Kidney (tissue), 14 donors: ENCODE data around the gene NEO1. TPM values are rescaled to one million over a fixed set of nuclear protein-coding genes. Genes with fewer than 3 reads are reported as not detected.

ENCODE experiments used
- DNase-seq, 5 donors: peaks; one replicate each; pipeline ENCODE4 v3.0.0-alpha.2; 2013 to 2020
- FAIRE-seq: peaks from 2 replicates; lab custom pipeline; 2012; peaks lifted over from hg19 to GRCh38; lab: Jason Lieb, UNC
- H3K27ac ChIP-seq, 2 donors: one replicate each; pipeline ENCODE4 v1.7.0; 2013; ENCODE audit warnings: low read depth in 2 of 2, low read length in 2 of 2, inconsistent platforms in 1 of 2
- H3K27me3 ChIP-seq: one replicate; pipeline ENCODE4 v1.7.1; 2013; ENCODE audit warnings: low read length, inconsistent platforms; ENCODE audit not compliant: control insufficient read depth, insufficient read depth
- H3K36me3 ChIP-seq, 3 donors: one replicate each; pipeline versions ENCODE4 v1.7.0 to v1.7.1; 2013; ENCODE audit warnings: low read length in 3 of 3, control low read depth in 1 of 3, inconsistent platforms in 1 of 3; ENCODE audit not compliant: insufficient read depth in 3 of 3, control insufficient read depth in 2 of 3
- H3K4me1 ChIP-seq, 3 donors: one replicate each; pipeline versions ENCODE4 v1.7.0 to v1.7.1; 2013; ENCODE audit warnings: low read length in 3 of 3, inconsistent platforms in 1 of 3, low read depth in 1 of 3; ENCODE audit not compliant: control insufficient read depth in 2 of 3, insufficient read depth in 2 of 3
- H3K4me3 ChIP-seq, 3 donors: one replicate each; pipeline versions ENCODE4 v1.7.0 to v1.8.1; 2013; ENCODE audit warnings: low read length in 3 of 3, control low read depth in 1 of 3, inconsistent platforms in 1 of 3
- H3K9ac ChIP-seq, 3 donors: one replicate each; pipeline versions ENCODE4 v1.7.0 to v1.7.1; 2013; ENCODE audit warnings: low read length in 3 of 3, control low read depth in 1 of 3, inconsistent platforms in 1 of 3
- H3K9me3 ChIP-seq, 3 donors: one replicate each; pipeline versions ENCODE4 v1.7.0 to v1.7.1; 2013; ENCODE audit warnings: low read length in 3 of 3, control low read depth in 1 of 3, inconsistent platforms in 1 of 3; ENCODE audit not compliant: control insufficient read depth in 2 of 3, insufficient read depth in 1 of 3
- intact Hi-C: fragments of 100-400 bp; cut with DNase I; formaldehyde crosslinking; loops from one replicate; pipeline ENCODE4 v1.11.1; 2022
- polyA plus RNA-seq: library from polyadenylated mRNA; stranded (reverse); fragments of 350-450 nt; fragmentation: Illumina TruSeq; extraction: RNeasy Lipid Tissue Mini Kit (QIAGEN cat#74804); gene quantifications from one replicate; pipeline ENCODE4 v1.2.3, GENCODE V29; 2014; ENCODE audit warnings: low read depth, low replicate concordance; ENCODE audit not compliant: insufficient read depth
- total RNA-seq: library from RNA; stranded (reverse); fragmentation: NEBNext Ultra II Directional; extraction: Animal tissue kit (Norgen Biotek cat#: 25700); gene quantifications from one replicate; pipeline ENCODE4 v1.2.1, GENCODE V29; 2021
- TF ChIP-seq, protein P1 (sequence below): IDR thresholded peaks from 3 replicates; pipeline ENCODE4 v1.5.1; 2012; ENCODE audit warnings: mild to moderate bottlenecking, moderate library complexity, borderline replicate concordance; ENCODE audit not compliant: insufficient read depth; ENCODE audit errors: extremely low read depth
- donor health status: control.
- donor health status: control.
- donor health status: control.
- donor health status: control.
- donor health status: control.
- donor health status: DM: yes; HTN: yes; CAD: no.
- donor health status: Normal renal cell carcinoma (clear cell type).

The NEO1 gene
- total and polyA plus RNA-seq, 2 donors from 2014 or later: 12.4 to 43.3 TPM

DNA sequence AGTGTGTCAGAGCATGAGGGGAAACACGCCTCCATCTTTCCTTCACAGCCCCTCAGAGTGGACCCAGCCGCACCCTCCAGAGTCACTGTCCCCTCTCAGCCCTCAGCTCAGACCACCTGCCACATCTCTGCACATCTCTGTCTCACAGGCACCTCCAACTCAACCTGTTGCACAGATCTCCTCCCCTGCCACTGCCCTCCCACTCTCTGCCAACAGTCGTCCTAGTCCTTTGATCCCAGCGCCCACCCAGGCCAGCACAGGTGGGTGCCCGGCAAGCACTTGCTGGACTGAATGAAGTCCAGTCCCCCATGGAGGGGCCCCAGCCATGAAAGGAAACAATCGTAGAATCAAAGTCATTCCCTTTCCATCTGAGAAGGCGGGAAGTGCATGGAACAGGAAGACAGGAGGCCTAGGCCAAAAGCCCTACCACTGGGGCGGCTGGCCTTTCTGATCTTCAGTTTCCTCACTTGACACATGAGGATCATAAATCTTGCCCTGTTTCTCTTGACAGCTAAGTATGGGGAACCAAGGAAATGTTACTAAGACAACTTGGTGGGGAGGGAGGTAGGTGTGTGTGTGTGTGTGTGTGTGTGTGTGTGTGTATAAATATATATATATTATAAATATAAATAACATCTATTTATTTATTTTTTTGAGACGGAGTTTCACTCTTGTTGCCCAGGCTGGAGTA is 288.4 kb downstream of the NEO1 start:
- H3K36me3 ChIP-seq: no peaks in the 10 kb centered on the region
- H3K9ac ChIP-seq: no peak overlapping the region
- TF ChIP-seq, protein P1, sequence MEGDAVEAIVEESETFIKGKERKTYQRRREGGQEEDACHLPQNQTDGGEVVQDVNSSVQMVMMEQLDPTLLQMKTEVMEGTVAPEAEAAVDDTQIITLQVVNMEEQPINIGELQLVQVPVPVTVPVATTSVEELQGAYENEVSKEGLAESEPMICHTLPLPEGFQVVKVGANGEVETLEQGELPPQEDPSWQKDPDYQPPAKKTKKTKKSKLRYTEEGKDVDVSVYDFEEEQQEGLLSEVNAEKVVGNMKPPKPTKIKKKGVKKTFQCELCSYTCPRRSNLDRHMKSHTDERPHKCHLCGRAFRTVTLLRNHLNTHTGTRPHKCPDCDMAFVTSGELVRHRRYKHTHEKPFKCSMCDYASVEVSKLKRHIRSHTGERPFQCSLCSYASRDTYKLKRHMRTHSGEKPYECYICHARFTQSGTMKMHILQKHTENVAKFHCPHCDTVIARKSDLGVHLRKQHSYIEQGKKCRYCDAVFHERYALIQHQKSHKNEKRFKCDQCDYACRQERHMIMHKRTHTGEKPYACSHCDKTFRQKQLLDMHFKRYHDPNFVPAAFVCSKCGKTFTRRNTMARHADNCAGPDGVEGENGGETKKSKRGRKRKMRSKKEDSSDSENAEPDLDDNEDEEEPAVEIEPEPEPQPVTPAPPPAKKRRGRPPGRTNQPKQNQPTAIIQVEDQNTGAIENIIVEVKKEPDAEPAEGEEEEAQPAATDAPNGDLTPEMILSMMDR: no peak
- no peak for DNase-seq
- H3K4me3 ChIP-seq: no peak overlapping the region
- intact Hi-C loops: no loop called here
- no peaks in the 10 kb centered on the region for H3K27me3 ChIP-seq
- H3K9me3 ChIP-seq: no peaks in the 10 kb centered on the region
- H3K27ac ChIP-seq: no peak overlapping the region
- FAIRE-seq: no peak
- H3K4me1 ChIP-seq: no peaks in the 10 kb centered on the region

DNA sequence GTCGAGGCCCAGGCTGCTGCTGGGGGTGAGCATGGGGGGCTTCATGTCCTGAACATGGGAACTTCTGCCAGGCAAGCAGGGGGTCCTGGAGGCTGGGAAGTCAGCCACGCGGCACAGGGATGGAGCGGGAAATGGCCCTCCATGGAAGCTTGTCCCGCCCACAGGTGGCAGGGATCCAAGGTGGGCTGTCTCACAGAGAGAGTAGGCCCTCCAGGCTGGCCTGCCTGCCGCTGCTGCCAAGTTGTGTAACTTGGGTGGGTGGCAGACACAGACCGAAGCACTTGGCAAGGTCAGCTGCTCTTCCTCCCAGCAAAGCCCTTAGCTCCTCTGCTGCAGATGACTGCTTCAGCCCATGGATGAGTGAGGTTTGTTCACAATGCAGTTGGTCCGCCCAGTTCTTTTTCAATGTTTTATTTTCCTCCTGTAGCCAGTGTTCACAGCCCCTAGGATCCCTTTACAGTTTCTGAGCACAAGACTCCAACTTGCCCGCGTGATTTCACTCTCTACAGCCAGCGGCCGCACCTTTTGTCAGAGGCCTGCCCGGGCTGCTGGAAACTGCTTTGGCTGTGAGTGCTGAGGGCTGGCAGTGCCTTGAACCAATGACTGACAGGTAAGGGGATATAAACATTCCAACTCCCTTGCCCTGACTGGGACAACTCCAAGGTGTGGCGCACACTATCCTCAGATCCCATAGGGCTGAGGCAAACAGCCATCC is 289.8 kb downstream of the NEO1 start:
- Histone ChIP-seq H3K9ac (no peak overlapping the region), H3K27me3 (no peaks in the 10 kb centered on the region), H3K4me3 (no peak overlapping the region), H3K36me3 (no peaks in the 10 kb centered on the region), H3K27ac (no peak overlapping the region), H3K4me1 (no peaks in the 10 kb centered on the region), H3K9me3 (no peaks in the 10 kb centered on the region)
- intact Hi-C loops: no loop called here
- no peak for DNase-seq
- TF ChIP-seq, protein P1: no peak
- no peak for FAIRE-seq

DNA sequence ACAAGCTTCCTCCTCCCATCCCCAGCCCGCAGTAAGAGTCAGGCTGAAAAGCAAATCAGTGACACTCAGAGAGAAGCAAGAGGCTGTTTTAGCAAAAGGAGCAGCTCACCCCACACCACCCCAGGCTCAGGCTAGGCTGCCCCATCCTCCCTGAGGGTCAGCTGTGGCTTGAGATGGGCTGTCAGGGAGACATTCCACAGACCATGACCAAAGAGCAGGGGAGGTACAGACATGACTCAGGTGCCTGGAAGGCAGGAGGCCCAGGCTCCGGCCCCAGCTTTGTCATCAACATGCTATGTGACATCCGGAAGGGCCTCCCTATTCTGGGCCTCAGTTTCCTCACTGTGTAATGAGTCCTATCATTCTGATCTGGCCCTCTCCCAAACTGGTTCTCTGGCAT is 291.8 kb downstream of the NEO1 start:
- Histone ChIP-seq H3K27me3 (no peaks in the 10 kb centered on the region), H3K9ac (no peak overlapping the region), H3K4me3 (no peak overlapping the region), H3K27ac (no peak overlapping the region), H3K9me3 (no peaks in the 10 kb centered on the region), H3K4me1 (no peaks in the 10 kb centered on the region), H3K36me3 (no peaks in the 10 kb centered on the region)
- intact Hi-C loops: no loop called here
- no peak for FAIRE-seq
- TF ChIP-seq, protein P1: no peak
- DNase-seq: no peak
